HFF-Myc (cell line): ENCODE data around the gene RPH3AL.
"Not testable (repeated sequence)": the region's sequence is repeated elsewhere in the genome, so short reads cannot be mapped to it uniquely, and the experiment has no call there.

Experiments
- DNase-seq: peaks from one replicate; pipeline ENCODE4 v3.0.0-alpha.2; 2011; ENCODE audit warnings: low read depth; ENCODE audit errors: extremely low read depth
- H3K4me3 ChIP-seq: replicated peaks from 2 replicates; pipeline ENCODE4 v1.5.1; 2011; ENCODE audit warnings: low read depth, mild to moderate bottlenecking, control low read depth, low read length
- CTCF ChIP-seq: IDR thresholded peaks from 2 replicates; pipeline ENCODE4 v1.5.1; 2012; ENCODE audit warnings: mild to moderate bottlenecking, low read depth, low read length, control low read depth; ENCODE audit errors: missing control alignments

The RPH3AL gene

GRCh38 chr17:199191-199604, 153.4 kb downstream of the RPH3AL start:
- DNase-seq, result no peak
- no peak overlapping the region for H3K4me3 ChIP-seq
- TF ChIP-seq CTCF, result no peak

- DNase-seq, H3K4me3 ChIP-seq: not testable (repeated sequence)
These were observed 154.4 kb downstream of the RPH3AL start for GRCh38 chr17:198225-198624.

GRCh38 chr17:197352-197751, 155.3 kb downstream of the RPH3AL start:
- no peak for DNase-seq
- TF ChIP-seq CTCF, result no peak
- no peak overlapping the region for H3K4me3 ChIP-seq

GRCh38 chr17:194828-195602, 157.6 kb downstream of the RPH3AL start:
- DNase-seq, result no peak
- no peak for TF ChIP-seq CTCF
- H3K4me3 ChIP-seq, result no peak overlapping the region

- H3K4me3 ChIP-seq, result no peak overlapping the region
- no peak for TF ChIP-seq CTCF
- no peak for DNase-seq
These were observed 158.5 kb downstream of the RPH3AL start for GRCh38 chr17:193841-194806.

- DNase-seq, result no peak
- no peak overlapping the region for H3K4me3 ChIP-seq
- TF ChIP-seq CTCF, result no peak
These were observed 159.2 kb downstream of the RPH3AL start for GRCh38 chr17:193426-193810.
